SU-DHL-6 (cell line): ENCODE results near the gene TMEM42.
"Not testable (repeated sequence)": the region's sequence is repeated elsewhere in the genome, so short reads cannot be mapped to it uniquely, and the experiment has no call there.

Experiments
- CTCF ChIP-seq: fragments of 200-600 bp; sonication (generic); IDR thresholded peaks from one replicate; pipeline ENCODE4 v1.5.1; 2017; ENCODE audit warnings: antibody characterized with exemption, mild to moderate bottlenecking, low read length, moderate library complexity; ENCODE audit not compliant: insufficient read depth, poor library complexity, severe bottlenecking
- EZH2phosphoT487 ChIP-seq: fragments of 200-600 bp; sonication (generic), shearing (Covaris generic); conservative IDR thresholded peaks from 2 replicates; pipeline ENCODE4 v1.6.1; 2018; ENCODE audit warnings: mild to moderate bottlenecking, antibody characterized with exemption, low read length, moderate library complexity, mixed read lengths

- not testable (repeated sequence) for TF ChIP-seq CTCF, EZH2phosphoT487
Observed at GRCh38 chr3:44816334-44816733, 45.4 kb upstream of the TMEM42 start.
